Liver (tissue), 9 donors: Measurements from ENCODE around the gene ANXA6. TPM values are rescaled to one million over a fixed set of nuclear protein-coding genes. Genes with fewer than 3 reads are reported as not detected.

Experiments used
- DNase-seq: peaks from one replicate; pipeline ENCODE4 v3.0.0-alpha.2; 2017; ENCODE audit warnings: low spot score
- H3K27ac ChIP-seq, 2 donors: one replicate each; pipeline ENCODE4 v1.7.0; 2013; ENCODE audit warnings: inconsistent platforms in 2 of 2, low read length in 2 of 2, control low read depth in 1 of 2, low read depth in 1 of 2, mild to moderate bottlenecking in 1 of 2
- H3K27me3 ChIP-seq, 4 donors: one replicate each; pipeline versions ENCODE4 v1.6.1 to v1.7.0; 2013; ENCODE audit warnings: low read length in 3 of 4, inconsistent platforms in 1 of 4, mild to moderate bottlenecking in 1 of 4, moderate library complexity in 1 of 4; ENCODE audit not compliant: control insufficient read depth in 4 of 4, insufficient read depth in 4 of 4
- H3K36me3 ChIP-seq, 4 donors: one replicate each; pipeline versions ENCODE4 v1.6.1 to v1.7.0; 2013; ENCODE audit warnings: low read length in 3 of 4, mild to moderate bottlenecking in 3 of 4, low read depth in 1 of 4, moderate library complexity in 1 of 4; ENCODE audit not compliant: control insufficient read depth in 4 of 4, insufficient read depth in 3 of 4
- H3K4me1 ChIP-seq, 4 donors: one replicate each; pipeline versions ENCODE4 v1.6.1 to v1.7.0; 2013; ENCODE audit warnings: low read length in 3 of 4, mild to moderate bottlenecking in 3 of 4, moderate library complexity in 1 of 4; ENCODE audit not compliant: control insufficient read depth in 4 of 4, insufficient read depth in 4 of 4
- H3K4me3 ChIP-seq, 3 donors: one replicate each; pipeline versions ENCODE4 v1.6.1 to v1.7.0; 2013; ENCODE audit warnings: low read length in 3 of 3, control low read depth in 1 of 3, low read depth in 1 of 3, mild to moderate bottlenecking in 1 of 3
- H3K9ac ChIP-seq, 2 donors: one replicate each; pipeline ENCODE4 v1.7.0; 2013; ENCODE audit warnings: low read length in 2 of 2, mild to moderate bottlenecking in 2 of 2, moderate library complexity in 2 of 2, control low read depth in 1 of 2, low read depth in 1 of 2
- H3K9me3 ChIP-seq, 4 donors: one replicate each; pipeline versions ENCODE4 v1.6.1 to v1.7.0; 2013; ENCODE audit warnings: low read length in 3 of 4; ENCODE audit not compliant: control insufficient read depth in 4 of 4
- ATF3 ChIP-seq: IDR thresholded peaks from 2 replicates; pipeline ENCODE4 v1.6.1; 2016; ENCODE audit warnings: antibody characterized with exemption
- CTCF ChIP-seq: fragments of 150-350 bp; IDR thresholded peaks from 2 replicates; pipeline ENCODE4 v1.5.1; 2017; ENCODE audit warnings: improper control_type of control experiment, low read depth, low read length; ENCODE audit not compliant: missing input control
- FOXA1 ChIP-seq: IDR thresholded peaks from 2 replicates; pipeline ENCODE4 v1.6.1; 2016; ENCODE audit warnings: antibody characterized with exemption
- FOXA2 ChIP-seq: IDR thresholded peaks from 2 replicates; pipeline ENCODE4 v1.6.1; 2016; ENCODE audit warnings: antibody characterized with exemption
- GABPA ChIP-seq, 2 donors: IDR thresholded peaks in 1 of 2; conservative IDR thresholded peaks in 1 of 2; 2 replicates each; pipeline ENCODE4 v1.6.1; 2016; ENCODE audit warnings: antibody characterized with exemption in 2 of 2, mild to moderate bottlenecking in 1 of 2, moderate library complexity in 1 of 2
- HNF4A ChIP-seq, 2 donors: conservative IDR thresholded peaks; 2 replicates each; pipeline ENCODE4 v1.6.1; 2016; ENCODE audit warnings: antibody characterized with exemption in 2 of 2, mild to moderate bottlenecking in 2 of 2
- HNF4G ChIP-seq: IDR thresholded peaks from 2 replicates; pipeline ENCODE4 v1.6.1; 2016; ENCODE audit warnings: antibody characterized with exemption
- MAX ChIP-seq: IDR thresholded peaks from 2 replicates; pipeline ENCODE4 v1.6.1; 2016; ENCODE audit warnings: antibody characterized with exemption
- NR2F2 ChIP-seq: IDR thresholded peaks from 2 replicates; pipeline ENCODE4 v1.6.1; 2016; ENCODE audit warnings: antibody characterized with exemption
- RAD21 ChIP-seq, 2 donors: IDR thresholded peaks; 2 replicates each; pipeline ENCODE4 v1.6.1; 2016; ENCODE audit warnings: antibody characterized with exemption in 2 of 2, mild to moderate bottlenecking in 2 of 2
- REST ChIP-seq: IDR thresholded peaks from 2 replicates; pipeline ENCODE4 v1.6.1; 2016; ENCODE audit warnings: antibody characterized with exemption, mild to moderate bottlenecking
- RXRA ChIP-seq, 2 donors: IDR thresholded peaks; 2 replicates each; pipeline ENCODE4 v1.6.1; 2017 to 2018; ENCODE audit warnings: antibody characterized with exemption in 2 of 2, mild to moderate bottlenecking in 1 of 2
- YY1 ChIP-seq: IDR thresholded peaks from 2 replicates; pipeline ENCODE4 v1.6.1; 2016; ENCODE audit warnings: antibody characterized with exemption, mild to moderate bottlenecking
- ZBTB33 ChIP-seq: IDR thresholded peaks from 2 replicates; pipeline ENCODE4 v1.6.1; 2016; ENCODE audit warnings: antibody characterized with exemption
- WGBS: extraction: QIAGEN DNeasy Blood & Tissue Kit; methylation state at CpG from one replicate; pipeline ENCODE4 v1.1.7; 2013; 5-methylcytosine and 5-hydroxymethylcytosine counted together
- polyA plus RNA-seq, 2 donors: library from polyadenylated mRNA; stranded (reverse) in 1 of 2; unstranded in 1 of 2; fragments of 200-250 nt in 1 of 2; fragments of >200 nt in 1 of 2; fragmentation: Nextera tagmentation in 1 of 2; extraction: Ambion mirVana in 1 of 2; gene quantifications; one replicate each; pipeline versions ENCODE4 v1.2.1 to v1.2.3, GENCODE V29; 2013 to 2015
- total RNA-seq, 2 donors: library from RNA; depleted of rRNA; stranded (reverse); fragments of >200 nt; gene quantifications; one replicate each; pipeline ENCODE4 v1.2.3, GENCODE V29; 2014
- donor health status: healthy.
- donor health status: healthy.
- donor health status: healthy.
- donor health status: healthy.
- donor health status: healthy.

Gene ANXA6
- total and polyA plus RNA-seq, 4 donors = 52.7 to 215 (median 126) TPM

GRCh38 chr5:151155775-151156506, 1.6 kb downstream of the ANXA6 start (continued):
- no peak for TF ChIP-seq CTCF
- TF ChIP-seq YY1 = peak; percentile 36
- TF ChIP-seq ZBTB33 = peak; percentile 47

GRCh38 chr5:151154931-151155774, 2.4 kb downstream of the ANXA6 start:
- DNase-seq = no peak
- Histone ChIP-seq H3K36me3 (peaks cover 0 to 2% (median 0%) of the 10 kb centered on the region in 4 donors), H3K9ac (peak overlapping the region in 1 of 2 donors; percentile 30), H3K4me3 (peak overlapping the region in 1 of 3 donors; percentile 93), H3K27ac (peak overlapping the region; percentile 80 to 84), H3K27me3 (no peaks in the 10 kb centered on the region), H3K9me3 (no peaks in the 10 kb centered on the region), H3K4me1 (peaks cover 15 to 78% (median 60%) of the 10 kb centered on the region in 4 donors)
- TF ChIP-seq NR2F2 = no peak
- TF ChIP-seq GABPA (IDR thresholded peaks at IDR 0.05 in 1 of 2, conservative IDR thresholded peaks at IDR 0.05 in 1 of 2) = no peak
- no peak for TF ChIP-seq RAD21 (IDR thresholded peaks at IDR 0.05)
- no peak for TF ChIP-seq REST
- TF ChIP-seq HNF4G = no peak
- no peak for TF ChIP-seq ZBTB33
- no peak for TF ChIP-seq RXRA (IDR thresholded peaks at IDR 0.05)
- TF ChIP-seq YY1 = no peak
- no peak for TF ChIP-seq ATF3
- no peak for TF ChIP-seq FOXA1
- no peak for TF ChIP-seq MAX
- no peak for TF ChIP-seq HNF4A (conservative IDR thresholded peaks at IDR 0.05)
- no peak for TF ChIP-seq CTCF
- TF ChIP-seq FOXA2 = no peak
- WGBS = 56% methylated on average over 9 of the region's 9 CpGs
